Measurements from ENCODE around the gene PICK1.
A peak's percentile ranks its signal among the peaks of the same experiment; 100 is the strongest.

DNA sequence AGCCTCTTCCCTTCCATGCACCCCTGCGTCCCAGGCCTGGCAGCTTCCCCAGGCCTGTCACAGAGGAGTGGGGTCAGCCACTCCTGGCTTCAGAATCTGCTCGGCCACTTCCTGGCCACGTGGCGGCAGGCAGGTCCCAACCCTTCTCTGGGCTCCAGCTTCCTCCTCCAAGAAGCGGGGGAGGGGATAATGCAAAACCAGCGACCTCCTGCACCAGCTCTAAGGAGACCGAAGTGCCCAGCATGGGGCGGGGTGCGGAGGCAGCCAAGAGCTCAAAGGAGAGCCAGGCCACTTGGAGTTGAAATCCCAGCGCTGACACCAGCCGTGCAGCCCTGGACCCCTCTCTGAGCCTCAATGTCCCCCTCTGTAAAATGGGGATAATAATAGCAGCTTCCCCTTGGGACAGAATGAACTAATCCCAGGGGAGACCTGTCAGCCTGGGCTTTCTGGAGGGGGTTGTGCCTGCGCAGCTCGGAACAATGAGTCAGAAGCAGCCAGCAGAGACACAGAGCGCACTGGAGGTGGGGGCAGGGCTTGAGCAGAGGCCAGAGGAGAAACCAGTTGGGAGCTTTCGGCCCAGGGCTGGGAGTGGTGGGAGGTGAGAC is 22.8 kb upstream of the PICK1 start:
- TF ChIP-seq, protein P1, sequence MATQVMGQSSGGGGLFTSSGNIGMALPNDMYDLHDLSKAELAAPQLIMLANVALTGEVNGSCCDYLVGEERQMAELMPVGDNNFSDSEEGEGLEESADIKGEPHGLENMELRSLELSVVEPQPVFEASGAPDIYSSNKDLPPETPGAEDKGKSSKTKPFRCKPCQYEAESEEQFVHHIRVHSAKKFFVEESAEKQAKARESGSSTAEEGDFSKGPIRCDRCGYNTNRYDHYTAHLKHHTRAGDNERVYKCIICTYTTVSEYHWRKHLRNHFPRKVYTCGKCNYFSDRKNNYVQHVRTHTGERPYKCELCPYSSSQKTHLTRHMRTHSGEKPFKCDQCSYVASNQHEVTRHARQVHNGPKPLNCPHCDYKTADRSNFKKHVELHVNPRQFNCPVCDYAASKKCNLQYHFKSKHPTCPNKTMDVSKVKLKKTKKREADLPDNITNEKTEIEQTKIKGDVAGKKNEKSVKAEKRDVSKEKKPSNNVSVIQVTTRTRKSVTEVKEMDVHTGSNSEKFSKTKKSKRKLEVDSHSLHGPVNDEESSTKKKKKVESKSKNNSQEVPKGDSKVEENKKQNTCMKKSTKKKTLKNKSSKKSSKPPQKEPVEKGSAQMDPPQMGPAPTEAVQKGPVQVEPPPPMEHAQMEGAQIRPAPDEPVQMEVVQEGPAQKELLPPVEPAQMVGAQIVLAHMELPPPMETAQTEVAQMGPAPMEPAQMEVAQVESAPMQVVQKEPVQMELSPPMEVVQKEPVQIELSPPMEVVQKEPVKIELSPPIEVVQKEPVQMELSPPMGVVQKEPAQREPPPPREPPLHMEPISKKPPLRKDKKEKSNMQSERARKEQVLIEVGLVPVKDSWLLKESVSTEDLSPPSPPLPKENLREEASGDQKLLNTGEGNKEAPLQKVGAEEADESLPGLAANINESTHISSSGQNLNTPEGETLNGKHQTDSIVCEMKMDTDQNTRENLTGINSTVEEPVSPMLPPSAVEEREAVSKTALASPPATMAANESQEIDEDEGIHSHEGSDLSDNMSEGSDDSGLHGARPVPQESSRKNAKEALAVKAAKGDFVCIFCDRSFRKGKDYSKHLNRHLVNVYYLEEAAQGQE (IDR thresholded peaks at IDR 0.05; ENCODE audit: low read depth, low read length): no peak
- no peak for TF ChIP-seq RB1 (IDR thresholded peaks at IDR 0.05; ENCODE audit: borderline replicate concordance)
- TF ChIP-seq, protein P2, sequence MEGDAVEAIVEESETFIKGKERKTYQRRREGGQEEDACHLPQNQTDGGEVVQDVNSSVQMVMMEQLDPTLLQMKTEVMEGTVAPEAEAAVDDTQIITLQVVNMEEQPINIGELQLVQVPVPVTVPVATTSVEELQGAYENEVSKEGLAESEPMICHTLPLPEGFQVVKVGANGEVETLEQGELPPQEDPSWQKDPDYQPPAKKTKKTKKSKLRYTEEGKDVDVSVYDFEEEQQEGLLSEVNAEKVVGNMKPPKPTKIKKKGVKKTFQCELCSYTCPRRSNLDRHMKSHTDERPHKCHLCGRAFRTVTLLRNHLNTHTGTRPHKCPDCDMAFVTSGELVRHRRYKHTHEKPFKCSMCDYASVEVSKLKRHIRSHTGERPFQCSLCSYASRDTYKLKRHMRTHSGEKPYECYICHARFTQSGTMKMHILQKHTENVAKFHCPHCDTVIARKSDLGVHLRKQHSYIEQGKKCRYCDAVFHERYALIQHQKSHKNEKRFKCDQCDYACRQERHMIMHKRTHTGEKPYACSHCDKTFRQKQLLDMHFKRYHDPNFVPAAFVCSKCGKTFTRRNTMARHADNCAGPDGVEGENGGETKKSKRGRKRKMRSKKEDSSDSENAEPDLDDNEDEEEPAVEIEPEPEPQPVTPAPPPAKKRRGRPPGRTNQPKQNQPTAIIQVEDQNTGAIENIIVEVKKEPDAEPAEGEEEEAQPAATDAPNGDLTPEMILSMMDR (IDR thresholded peaks at IDR 0.05 in 2 of 3, conservative IDR thresholded peaks at IDR 0.05 in 1 of 3; ENCODE audit: control insufficient read depth in 2 of 3, extremely low read depth in 1 of 3, insufficient read depth in 1 of 3, low read depth in 3 of 3, low read length in 3 of 3): no peak
- no peak for TF ChIP-seq NFYB (IDR thresholded peaks at IDR 0.05; ENCODE audit: insufficient read depth, low read depth, low read length)
- no peak for TF ChIP-seq CHD2 (IDR thresholded peaks at IDR 0.05; ENCODE audit: borderline replicate concordance, low read depth, low read length)
- TF ChIP-seq SMARCA5 (IDR thresholded peaks at IDR 0.05): peak; percentile 66; the same call in 1 of the 2 replicates
